Measurements from ENCODE around the gene SNX14. TPM values are rescaled to one million over a fixed set of nuclear protein-coding genes. Genes with fewer than 3 reads are reported as not detected.

SNX14 gene
- total and polyA plus RNA-seq, 2 of the 13 experiments (the other 11 are each of a cell fraction or from before 2014, with no cell fraction given) = 83.5 to 112 TPM

DNA sequence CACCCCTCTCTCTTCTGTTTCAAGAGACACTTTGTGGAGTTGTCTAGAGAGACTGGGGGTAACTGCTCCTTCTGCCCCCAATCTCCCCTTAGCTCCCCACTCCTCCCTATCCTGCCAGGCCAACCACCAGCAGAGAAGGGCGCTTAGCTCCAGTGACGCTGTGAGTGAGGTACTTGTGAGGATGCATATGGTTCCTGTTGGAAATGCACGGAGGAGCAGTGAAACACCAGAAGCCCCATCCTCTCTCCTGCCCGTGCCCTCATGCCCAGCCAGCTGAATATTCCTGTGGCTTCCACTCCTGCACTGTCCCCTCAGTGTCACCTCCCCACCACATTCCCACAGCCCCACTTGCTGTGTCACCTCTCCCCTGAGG is 131.9 kb downstream of the SNX14 start (continued):
- TF ChIP-seq, protein P1, sequence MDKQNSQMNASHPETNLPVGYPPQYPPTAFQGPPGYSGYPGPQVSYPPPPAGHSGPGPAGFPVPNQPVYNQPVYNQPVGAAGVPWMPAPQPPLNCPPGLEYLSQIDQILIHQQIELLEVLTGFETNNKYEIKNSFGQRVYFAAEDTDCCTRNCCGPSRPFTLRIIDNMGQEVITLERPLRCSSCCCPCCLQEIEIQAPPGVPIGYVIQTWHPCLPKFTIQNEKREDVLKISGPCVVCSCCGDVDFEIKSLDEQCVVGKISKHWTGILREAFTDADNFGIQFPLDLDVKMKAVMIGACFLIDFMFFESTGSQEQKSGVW (CRISPR knock-in tag; IDR thresholded peaks at IDR 0.05; ENCODE audit: borderline replicate concordance) = no peak

- Histone ChIP-seq H3K4me1 (ENCODE audit: insufficient read depth, low read length) (peaks cover 75% of the 10 kb centered on the region), H3K9ac (ENCODE audit: insufficient read depth, low read depth, low read length) (no peak overlapping the region), H3K27me3 (ENCODE audit: control insufficient read depth in 1 of 2, insufficient read depth in 2 of 2, low read length in 2 of 2) (no peaks in the 10 kb centered on the region), H3K9me3 (ENCODE audit: low read length) (no peaks in the 10 kb centered on the region), H2AFZ (ENCODE audit: low read length) (no peak overlapping the region), H3K4me2 (ENCODE audit: low read depth, low read length) (no peak overlapping the region), H3K4me3 (replicated peaks in 1 of 3; ENCODE audit: insufficient read depth in 1 of 3, low read depth in 2 of 3, low read length in 3 of 3) (no peak overlapping the region), H3K36me3 (replicated peaks in 1 of 2; ENCODE audit: control insufficient read depth in 1 of 2, insufficient read depth in 2 of 2, low read length in 2 of 2) (peaks cover 0 to 3% of the 10 kb centered on the region in 2 experiments; a peak in 2 of 5 replicates), H3K79me2 (ENCODE audit: insufficient read depth, low read length) (no peaks in the 10 kb centered on the region), H4K20me1 (ENCODE audit: insufficient read depth, low read length) (no peaks in the 10 kb centered on the region), H3K27ac (ENCODE audit: extremely low read length, insufficient read depth, low read length) (no peak overlapping the region)
- DNase-seq (ENCODE audit: low spot score) (peak; percentile 45), ATAC-seq (peak; percentile 16), FAIRE-seq (peak; percentile 34)
- POLR2A ChIA-PET = interaction anchor here (1.7 kb wide), 1 partner anchor 11 kb away, joined by 7 read pairs; the partner anchor contains the start of gene NT5E
- no TSS peak for BruUV-seq (replicated peaks)
- 56% methylated on average over 4 of the region's 4 CpGs for WGBS (ENCODE audit: low lambda C conversion rate)
- intact Hi-C loops (cut with micrococcal nuclease; ENCODE audit: unreplicated experiment) (no loop called here), in situ Hi-C loops (cut with HindIII; ENCODE audit: extremely low pct_ligation_motif_present, low pct_unique_long_range_greater_than_20kb) (no loop called here)
- CTCF ChIA-PET (ENCODE audit: low intra/inter-chr PET ratio, low total read pairs) = no interaction called here
- TF ChIP-seq, protein P2, sequence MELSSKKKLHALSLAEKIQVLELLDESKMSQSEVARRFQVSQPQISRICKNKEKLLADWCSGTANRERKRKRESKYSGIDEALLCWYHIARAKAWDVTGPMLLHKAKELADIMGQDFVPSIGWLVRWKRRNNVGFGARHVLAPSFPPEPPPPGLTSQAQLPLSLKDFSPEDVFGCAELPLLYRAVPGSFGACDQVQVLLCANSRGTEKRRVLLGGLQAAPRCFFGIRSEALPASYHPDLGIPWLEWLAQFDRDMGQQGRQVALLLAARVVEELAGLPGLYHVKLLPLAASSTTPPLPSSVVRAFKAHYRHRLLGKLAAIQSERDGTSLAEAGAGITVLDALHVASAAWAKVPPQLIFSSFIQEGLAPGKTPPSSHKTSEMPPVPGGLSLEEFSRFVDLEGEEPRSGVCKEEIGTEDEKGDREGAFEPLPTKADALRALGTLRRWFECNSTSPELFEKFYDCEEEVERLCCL (CRISPR knock-in tag; IDR thresholded peaks at IDR 0.05; ENCODE audit: borderline replicate concordance) = no peak
- TF ChIP-seq ZFX (CRISPR knock-in tag; IDR thresholded peaks at IDR 0.05; ENCODE audit: low read depth) (0 out of 2 replicates have a peak, but pooled peaks have one; percentile 8), ZNF446 (CRISPR knock-in tag; IDR thresholded peaks at IDR 0.05) (no peak), ZNF710 (CRISPR knock-in tag; IDR thresholded peaks at IDR 0.05; ENCODE audit: borderline replicate concordance) (peak; percentile 46; the same call in 1 of the 2 replicates), GATAD2A (CRISPR knock-in tag; IDR thresholded peaks at IDR 0.05) (peak; percentile 63), EP300 (IDR thresholded peaks at IDR 0.05; ENCODE audit: low read depth in 2 of 2, low read length in 2 of 2) (peak in 1 of 2 experiments; percentile 46; a peak in 1 of 4 replicates), EP300 (CRISPR knock-in tag; IDR thresholded peaks at IDR 0.05; ENCODE audit: borderline replicate concordance) (no peak), THRA (CRISPR knock-in tag; IDR thresholded peaks at IDR 0.05; ENCODE audit: borderline replicate concordance) (no peak), MED13 (CRISPR knock-in tag; IDR thresholded peaks at IDR 0.05) (no peak), ZNF280B (CRISPR knock-in tag; IDR thresholded peaks at IDR 0.05; ENCODE audit: borderline replicate concordance) (no peak), ZNF253 (CRISPR knock-in tag; IDR thresholded peaks at IDR 0.05; ENCODE audit: borderline replicate concordance) (no peak)
- TF ChIP-seq, protein P3, sequence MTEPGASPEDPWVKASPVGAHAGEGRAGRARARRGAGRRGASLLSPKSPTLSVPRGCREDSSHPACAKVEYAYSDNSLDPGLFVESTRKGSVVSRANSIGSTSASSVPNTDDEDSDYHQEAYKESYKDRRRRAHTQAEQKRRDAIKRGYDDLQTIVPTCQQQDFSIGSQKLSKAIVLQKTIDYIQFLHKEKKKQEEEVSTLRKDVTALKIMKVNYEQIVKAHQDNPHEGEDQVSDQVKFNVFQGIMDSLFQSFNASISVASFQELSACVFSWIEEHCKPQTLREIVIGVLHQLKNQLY (CRISPR knock-in tag; IDR thresholded peaks at IDR 0.05) = no peak
These were observed 132.5 kb downstream of the SNX14 start for GRCh38 chr6:85460921-85461797.

Measured in HepG2 (cell line).